ES-I3 (cell line): ENCODE data around the gene DPEP2.
"Not testable (repeated sequence)": the region's sequence is repeated elsewhere in the genome, so short reads cannot be mapped to it uniquely, and the experiment has no call there.

Source experiments
- H3K36me3 ChIP-seq: 2 replicates; pipeline ENCODE4 v1.6.1; 2013; ENCODE audit warnings: mild to moderate bottlenecking, low read length, control low read depth, moderate library complexity; ENCODE audit not compliant: insufficient read depth
- H3K4me1 ChIP-seq: 2 replicates; pipeline ENCODE4 v1.6.1; 2013; ENCODE audit warnings: mild to moderate bottlenecking, control low read depth, low read length; ENCODE audit not compliant: insufficient read depth
- H3K9ac ChIP-seq: 2 replicates; pipeline ENCODE4 v1.6.1; 2013; ENCODE audit warnings: low read depth, mild to moderate bottlenecking, low read length, moderate library complexity
- H3K9me3 ChIP-seq: 2 replicates; pipeline ENCODE4 v1.6.1; 2013; ENCODE audit warnings: mild to moderate bottlenecking, low read length, moderate library complexity; ENCODE audit not compliant: control insufficient read depth, insufficient read depth

DPEP2 gene

GRCh38 chr16:68022278-68022727 lies 23.0 kb upstream of the DPEP2 start:
- peaks cover 7% of the 10 kb centered on the region for H3K4me1 ChIP-seq
- H3K9me3 ChIP-seq, result no peaks in the 10 kb centered on the region
- peak overlapping the region; percentile 99 for H3K9ac ChIP-seq
- H3K36me3 ChIP-seq, result no peaks in the 10 kb centered on the region; the same call in 1 of the 2 replicates

GRCh38 chr16:68021490-68021889 lies 22.2 kb upstream of the DPEP2 start:
- no peaks in the 10 kb centered on the region; the same call in 1 of the 2 replicates for H3K36me3 ChIP-seq
- H3K9me3 ChIP-seq, result no peaks in the 10 kb centered on the region
- no peak overlapping the region for H3K9ac ChIP-seq
- peaks cover 7% of the 10 kb centered on the region for H3K4me1 ChIP-seq

- H3K36me3 ChIP-seq, result no peaks in the 10 kb centered on the region; the same call in 1 of the 2 replicates
- no peaks in the 10 kb centered on the region for H3K9me3 ChIP-seq
- H3K4me1 ChIP-seq, result peaks cover 7% of the 10 kb centered on the region
- H3K9ac ChIP-seq, result no peak overlapping the region
Observed at GRCh38 chr16:68019167-68019680, 19.9 kb upstream of the DPEP2 start.

- Histone ChIP-seq H3K9ac (no peak within 1 kb of the TSS), H3K4me1 (no peaks in the 10 kb centered on the region), H3K36me3 (no peaks in the 10 kb centered on the region), H3K9me3 (no peaks in the 10 kb centered on the region)
Observed at GRCh38 chr16:68015681-68016080, 16.4 kb upstream of the DPEP2 start, which contains the start of gene DPEP2NB. Gene DPEP2NB, minus strand, starts transcription at chr16:68015911. Its CDS starts 141 bp downstream, at chr16:68015770.

GRCh38 chr16:68013440-68013839 lies 14.2 kb upstream of the DPEP2 start:
- H3K36me3 ChIP-seq, result no peaks in the 10 kb centered on the region
- H3K4me1 ChIP-seq, result peaks cover 5% of the 10 kb centered on the region
- no peaks in the 10 kb centered on the region for H3K9me3 ChIP-seq
- no peak overlapping the region for H3K9ac ChIP-seq

- H3K4me1 ChIP-seq, H3K36me3 ChIP-seq, H3K9ac ChIP-seq, H3K9me3 ChIP-seq: not testable (repeated sequence)
Observed at GRCh38 chr16:68009872-68010271, 10.6 kb upstream of the DPEP2 start.

GRCh38 chr16:68009157-68009735 lies 10.0 kb upstream of the DPEP2 start:
- Histone ChIP-seq H3K4me1 (peaks cover 9% of the 10 kb centered on the region), H3K36me3 (no peaks in the 10 kb centered on the region), H3K9me3 (no peaks in the 10 kb centered on the region), H3K9ac (no peak overlapping the region)

- Histone ChIP-seq H3K36me3 (no peaks in the 10 kb centered on the region), H3K9ac (no peak overlapping the region), H3K4me1 (peaks cover 9% of the 10 kb centered on the region), H3K9me3 (no peaks in the 10 kb centered on the region)
Observed at GRCh38 chr16:68005786-68006286, 6.6 kb upstream of the DPEP2 start.

GRCh38 chr16:68005211-68005610 lies 5.9 kb upstream of the DPEP2 start:
- H3K36me3 ChIP-seq, result no peaks in the 10 kb centered on the region
- H3K9ac ChIP-seq, result no peak overlapping the region
- peaks cover 9% of the 10 kb centered on the region for H3K4me1 ChIP-seq

GRCh38 chr16:68003031-68003430 lies 3.7 kb upstream of the DPEP2 start:
- Histone ChIP-seq H3K9ac (no peak overlapping the region), H3K36me3 (no peaks in the 10 kb centered on the region), H3K9me3 (no peaks in the 10 kb centered on the region), H3K4me1 (peaks cover 4% of the 10 kb centered on the region; the same call in 1 of the 2 replicates)

More at GRCh38 chr16:68005211-68005610, 5.9 kb upstream of the DPEP2 start:
- no peaks in the 10 kb centered on the region for H3K9me3 ChIP-seq

- no peaks in the 10 kb centered on the region for H3K36me3 ChIP-seq
- no peaks in the 10 kb centered on the region for H3K9me3 ChIP-seq
- H3K9ac ChIP-seq, result no peak overlapping the region
- H3K4me1 ChIP-seq, result peaks cover under 1% of the 10 kb centered on the region; the same call in 1 of the 2 replicates
Observed at GRCh38 chr16:68000450-68000849, 1.2 kb upstream of the DPEP2 start.

GRCh38 chr16:67999985-68000384 lies 701 bp upstream of the DPEP2 start:
- no peaks in the 10 kb centered on the region for H3K36me3 ChIP-seq
- H3K4me1 ChIP-seq, result no peaks in the 10 kb centered on the region; the same call in 1 of the 2 replicates
- no peak overlapping the region for H3K9ac ChIP-seq
- no peaks in the 10 kb centered on the region for H3K9me3 ChIP-seq

GRCh38 chr16:67998231-67998778 lies 979 bp downstream of the DPEP2 start:
- not testable (repeated sequence) for H3K36me3 ChIP-seq, H3K9me3 ChIP-seq, H3K4me1 ChIP-seq, H3K9ac ChIP-seq

- H3K36me3 ChIP-seq, result no peaks in the 10 kb centered on the region
- H3K9ac ChIP-seq, result no peak overlapping the region
- H3K4me1 ChIP-seq, result peaks cover 3% of the 10 kb centered on the region; the same call in 1 of the 2 replicates
- no peaks in the 10 kb centered on the region for H3K9me3 ChIP-seq
Observed at GRCh38 chr16:67996666-67997065, 2.6 kb downstream of the DPEP2 start.

- Histone ChIP-seq H3K36me3 (no peaks in the 10 kb centered on the region), H3K9ac (no peak overlapping the region), H3K9me3 (no peaks in the 10 kb centered on the region), H3K4me1 (peaks cover 3% of the 10 kb centered on the region; the same call in 1 of the 2 replicates)
Observed at GRCh38 chr16:67995423-67995822, 3.9 kb downstream of the DPEP2 start.
